HG03045 (cell line): ENCODE measurements around the gene S100A13.
"Not testable (repeated sequence)": the region's sequence is repeated elsewhere in the genome, so short reads cannot be mapped to it uniquely, and the experiment has no call there.

ENCODE experiments used
- ATAC-seq: cut with Tn5 transposase; IDR thresholded peaks from one replicate; pipeline ENCODE4 v1.9.1; 2021; ENCODE audit warnings: mild to moderate bottlenecking, moderate library complexity; ENCODE audit not compliant: unreplicated experiment

Gene S100A13

DNA sequence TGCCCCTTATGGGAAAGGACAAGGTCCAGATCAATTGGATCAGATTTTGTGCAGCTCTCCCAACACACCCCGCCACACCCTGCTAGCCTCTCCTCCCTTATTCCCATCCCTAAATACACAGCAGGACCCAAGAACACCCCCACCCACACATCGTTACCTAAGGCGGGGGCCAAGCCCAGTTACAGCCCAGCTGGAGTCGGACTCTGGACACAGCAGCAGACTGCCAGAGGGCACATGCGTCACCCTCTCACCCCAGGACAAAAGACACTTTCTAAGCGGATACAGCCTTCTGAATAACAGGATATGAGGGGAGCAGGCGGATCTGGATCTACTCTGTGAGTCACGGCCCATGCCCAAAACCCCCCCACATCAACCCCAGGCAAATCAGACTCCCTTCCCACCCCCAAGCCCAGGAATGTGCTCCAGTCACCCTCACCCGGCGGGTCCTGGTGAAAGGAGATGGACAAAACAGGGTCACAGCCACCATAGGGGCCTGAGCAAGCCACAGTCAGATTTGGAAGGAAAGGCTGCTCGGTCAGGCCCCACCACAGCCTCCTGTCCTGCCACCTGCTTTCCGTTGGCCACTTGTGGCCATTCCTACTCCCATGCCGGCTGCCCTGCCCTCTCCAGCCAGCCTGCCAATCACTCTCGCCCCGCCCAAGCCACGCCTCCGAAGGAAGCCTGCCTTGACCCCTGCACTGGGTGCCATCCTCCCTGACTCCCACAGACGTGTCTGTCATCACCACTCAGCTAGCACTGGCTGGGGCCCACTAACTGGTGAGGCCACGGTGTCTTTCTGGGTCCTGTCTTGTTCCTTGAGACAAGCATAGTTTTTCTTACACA is 18.3 kb downstream of the S100A13 start:
- no peak for ATAC-seq

- no peak for ATAC-seq
Measured at GRCh38 chr1:153608089-153608682, 19.1 kb downstream of the S100A13 start.

DNA sequence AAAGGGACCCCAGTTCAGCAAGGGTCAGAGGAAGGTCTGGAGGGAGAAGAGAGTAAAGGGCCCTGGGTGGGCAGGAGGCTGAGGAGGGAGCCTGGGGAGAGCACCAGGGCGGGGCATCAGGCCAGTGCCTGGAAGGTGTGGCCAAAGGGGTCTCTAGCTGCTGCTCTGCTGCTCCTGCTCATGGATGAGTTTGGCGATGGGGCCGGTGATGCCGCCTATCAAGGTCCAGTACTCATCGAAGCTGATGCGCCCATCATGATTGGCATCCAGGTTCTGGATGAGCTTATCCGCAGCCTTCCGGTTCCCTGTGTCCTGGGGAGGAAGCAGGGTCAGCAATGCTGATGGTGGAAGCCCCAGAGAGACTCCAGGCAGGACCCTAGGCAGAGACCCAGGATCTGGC is 19.9 kb downstream of the S100A13 start:
- no peak for ATAC-seq

- ATAC-seq, result no peak
Measured at GRCh38 chr1:153606194-153606593, 21.1 kb downstream of the S100A13 start.

GRCh38 chr1:153602749-153603148 is 24.6 kb downstream of the S100A13 start:
- no peak for ATAC-seq

GRCh38 chr1:153599847-153600246 is 27.5 kb downstream of the S100A13 start:
- ATAC-seq, result no peak

- peak; percentile 95 for ATAC-seq
Measured at GRCh38 chr1:153598309-153599172, 28.8 kb downstream of the S100A13 start.

DNA sequence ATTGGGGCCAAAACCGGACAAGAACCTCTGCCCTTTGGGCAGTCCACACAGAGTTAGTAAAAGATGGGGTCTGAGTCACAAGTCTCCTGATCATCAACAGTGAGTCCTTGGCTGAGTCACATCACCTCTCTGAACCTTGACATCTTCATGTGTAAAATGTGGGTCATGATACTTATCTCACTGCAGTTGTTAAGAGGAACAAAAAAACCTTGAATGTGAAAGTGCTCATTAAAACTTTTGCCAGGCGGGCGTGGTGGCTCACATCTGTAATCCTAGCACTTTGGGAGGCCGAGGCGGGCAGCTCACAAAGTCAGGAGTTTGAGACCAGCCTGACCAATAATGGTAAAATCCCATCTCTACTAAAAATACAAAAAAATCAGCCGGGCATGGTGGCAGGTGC is 30.1 kb downstream of the S100A13 start:
- ATAC-seq, result no peak

DNA sequence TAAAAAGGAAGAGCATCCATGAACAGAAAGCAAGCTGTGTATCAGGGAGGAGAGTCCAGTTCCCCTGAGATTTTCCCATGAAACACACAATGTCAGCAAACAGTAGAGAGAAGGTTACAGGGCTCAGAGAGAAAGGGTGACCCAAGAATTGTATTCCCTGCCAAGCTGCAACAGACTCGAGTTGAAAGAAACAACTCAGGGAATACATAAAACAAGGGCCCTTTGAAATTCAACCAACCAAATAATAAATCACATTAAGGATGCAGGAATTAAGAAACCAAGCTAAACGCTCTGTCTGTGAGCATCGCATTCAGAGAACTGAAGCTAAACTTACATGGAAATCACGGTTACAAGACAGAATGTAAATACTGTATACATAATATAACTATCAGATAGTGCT is 34.6 kb downstream of the S100A13 start:
- ATAC-seq, result no peak

- ATAC-seq, result no peak
Measured at GRCh38 chr1:153588482-153588881, 38.8 kb downstream of the S100A13 start.

GRCh38 chr1:153588033-153588432 is 39.3 kb downstream of the S100A13 start:
- ATAC-seq, result not testable (repeated sequence)

GRCh38 chr1:153587314-153587713 is 40.0 kb downstream of the S100A13 start:
- ATAC-seq, result no peak

DNA sequence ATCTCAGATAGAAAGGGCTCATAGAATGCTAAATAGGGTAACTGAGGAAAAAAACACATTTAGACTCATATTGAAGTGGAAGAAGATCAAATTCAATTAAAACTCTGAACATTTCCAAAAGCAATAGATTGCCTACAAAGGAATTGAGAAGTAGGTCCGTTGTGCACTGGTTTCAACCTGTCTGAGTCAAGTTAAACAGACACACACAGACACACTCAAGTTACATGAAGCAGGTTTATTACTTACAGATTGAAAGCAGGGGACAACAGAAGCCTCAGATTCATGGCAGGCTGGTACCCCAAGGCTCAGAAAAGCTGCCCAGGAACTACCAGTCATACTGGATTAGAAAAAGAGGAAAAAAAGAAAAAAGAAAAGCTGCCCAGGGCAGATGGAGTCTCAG is 41.0 kb downstream of the S100A13 start:
- no peak for ATAC-seq

DNA sequence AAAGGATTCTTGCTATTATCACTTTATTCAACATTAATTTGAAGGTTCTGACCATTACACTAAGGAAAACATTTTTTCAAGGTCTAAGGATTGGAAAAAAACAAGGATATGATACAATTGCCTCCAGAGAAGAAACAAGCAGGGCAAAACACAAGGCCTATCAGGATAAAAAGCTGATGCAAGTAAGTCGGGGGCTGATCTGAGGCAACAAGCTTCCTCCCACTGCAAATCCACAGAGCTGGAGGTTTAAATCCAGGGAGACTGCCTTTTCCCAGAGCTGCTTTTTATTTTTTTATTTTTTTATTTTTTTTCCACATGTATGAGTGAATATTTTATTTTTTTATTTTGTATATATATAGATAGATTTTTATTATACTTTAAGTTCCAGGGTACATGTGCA is 42.3 kb downstream of the S100A13 start:
- no peak for ATAC-seq

DNA sequence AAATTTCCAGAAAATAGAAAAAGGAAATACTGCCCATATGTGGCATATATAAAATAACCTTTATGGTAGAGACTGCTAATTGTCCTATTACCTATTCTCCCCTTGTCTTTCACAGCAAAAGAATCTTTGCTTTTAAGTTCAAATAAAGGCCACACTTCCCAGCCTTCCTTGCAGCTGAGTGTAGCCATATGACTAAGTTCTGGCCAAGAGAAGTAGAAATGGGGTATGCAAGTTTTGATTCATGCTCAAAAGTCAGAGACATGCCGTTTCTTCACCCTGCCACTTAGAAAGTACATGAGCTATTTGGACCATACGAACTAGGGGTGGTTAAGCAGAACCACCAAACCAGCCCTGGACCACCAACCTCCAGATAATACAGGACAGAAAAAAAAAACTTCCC is 43.3 kb downstream of the S100A13 start:
- ATAC-seq, result no peak

- not testable (repeated sequence) for ATAC-seq
Measured at GRCh38 chr1:153583514-153583913, 43.8 kb downstream of the S100A13 start.

DNA sequence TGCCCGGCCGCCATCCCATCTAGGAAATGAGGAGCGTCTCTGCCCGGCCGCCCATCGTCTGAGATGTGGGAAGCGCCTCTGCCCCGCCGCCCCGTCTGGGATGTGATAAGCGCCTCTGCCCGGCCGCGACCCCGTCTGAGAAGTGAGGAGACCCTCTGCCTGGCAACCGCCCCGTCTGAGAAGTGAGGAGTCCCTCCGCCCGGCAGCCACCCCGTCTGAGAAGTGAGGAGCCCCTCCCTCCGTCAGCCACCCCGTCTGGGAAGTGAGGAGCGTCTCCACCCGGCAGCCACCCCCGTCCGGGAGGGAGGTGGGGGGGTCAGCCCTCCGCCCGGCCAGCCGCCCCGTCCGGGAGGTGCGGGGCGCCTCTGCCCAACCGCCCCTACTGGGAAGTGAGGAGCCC is 44.5 kb downstream of the S100A13 start:
- not testable (repeated sequence) for ATAC-seq

DNA sequence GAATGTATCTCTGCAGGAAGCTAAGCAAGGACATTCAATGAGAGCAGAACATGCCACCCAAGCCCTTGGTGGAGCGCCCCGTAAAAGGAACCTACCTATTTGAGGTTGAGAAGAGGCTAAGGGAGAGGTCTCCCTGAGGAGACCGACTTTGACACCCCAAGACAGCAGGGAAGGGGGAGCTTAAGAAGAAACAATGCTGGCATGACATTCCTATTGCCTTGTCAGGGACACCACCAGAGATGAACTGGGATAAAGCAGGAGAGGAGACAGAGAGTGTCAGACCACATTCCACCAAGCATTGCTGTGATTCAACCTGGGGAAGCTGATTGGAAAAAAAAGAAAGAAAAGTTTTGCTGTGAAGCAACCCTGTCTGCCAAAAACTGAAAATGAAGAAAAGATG is 48.4 kb downstream of the S100A13 start:
- ATAC-seq, result no peak

DNA sequence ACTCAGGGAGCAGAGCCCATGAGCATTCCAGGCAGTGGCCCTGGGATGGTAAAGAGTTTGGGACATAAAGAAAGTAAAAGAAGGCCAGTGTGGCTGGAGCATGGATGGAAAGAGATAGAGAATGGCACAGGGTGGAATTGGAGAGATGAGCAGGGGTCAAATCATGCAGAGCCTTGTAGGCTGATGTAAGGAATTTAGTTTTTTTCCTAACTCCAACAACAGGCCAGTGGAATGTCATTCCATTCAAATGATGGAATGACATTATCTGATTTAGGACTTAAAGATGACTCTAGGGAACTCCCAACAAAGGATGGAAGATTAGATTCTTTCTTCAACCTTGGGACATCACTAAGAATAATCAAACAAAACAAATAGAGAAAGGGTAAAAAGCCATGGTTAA is 48.8 kb downstream of the S100A13 start:
- ATAC-seq, result no peak

DNA sequence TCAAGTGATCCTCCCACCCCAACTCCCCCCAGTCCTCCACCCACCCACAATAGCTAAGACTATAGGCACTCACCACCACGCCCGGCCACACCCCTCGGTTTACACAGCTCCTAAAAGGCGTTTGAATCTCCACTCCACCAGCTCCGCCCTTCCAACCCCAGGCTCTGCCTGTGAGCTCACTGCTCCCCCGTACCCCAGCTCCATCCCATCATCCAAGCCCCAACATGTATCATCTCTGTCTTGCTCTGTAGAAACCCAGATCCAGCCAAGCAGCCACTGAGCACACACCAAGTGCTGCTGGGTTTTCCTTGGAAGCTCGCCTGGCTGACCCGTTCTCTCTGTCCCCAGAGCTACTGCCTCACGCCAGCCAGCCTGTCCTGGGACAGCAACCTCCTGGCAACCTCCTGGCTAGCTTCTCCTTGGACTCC is 49.7 kb downstream of the S100A13 start:
- no peak for ATAC-seq

DNA sequence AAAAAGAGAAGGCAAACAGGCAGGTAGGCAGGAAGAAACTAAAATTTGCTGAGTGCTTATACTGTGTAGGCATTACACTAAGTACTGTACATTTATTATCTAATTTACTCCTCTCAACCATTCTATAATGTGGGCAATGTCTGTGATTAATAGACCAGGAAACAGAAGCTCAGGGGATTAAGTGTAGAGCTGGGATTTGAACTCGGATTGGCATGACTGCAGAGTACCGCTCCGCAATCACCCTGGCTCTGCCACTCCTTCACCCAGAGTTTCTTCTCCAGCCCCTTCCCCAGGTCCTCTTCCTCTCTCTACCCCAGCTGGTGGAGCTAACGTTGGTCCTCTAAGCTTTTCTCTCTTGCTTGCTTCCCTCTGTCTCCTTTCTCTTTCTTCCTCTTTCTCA is 50.2 kb downstream of the S100A13 start:
- ATAC-seq, result no peak

- not testable (repeated sequence) for ATAC-seq
Measured at GRCh38 chr1:153575497-153575896, 51.8 kb downstream of the S100A13 start.
